Upper lobe of right lung (tissue), 1 donor: ENCODE measurements around the gene TRIM49D1. TPM values are rescaled to one million over a fixed set of nuclear protein-coding genes. Genes with fewer than 3 reads are reported as not detected.
A peak's percentile ranks its signal among the peaks of the same experiment; 100 is the strongest.
"Not testable (repeated sequence)": the region's sequence is repeated elsewhere in the genome, so short reads cannot be mapped to it uniquely, and the experiment has no call there.

Experiments used
- ATAC-seq: fragments of 200-7000 bp; cut with Tn5 transposase; one replicate; pipeline ENCODE4 v1.9.1; 2020; ENCODE audit warnings: mild to moderate bottlenecking, moderate library complexity
- DNase-seq: peaks from one replicate; pipeline ENCODE4 v3.0.0-alpha.2; 2020
- H3K27ac ChIP-seq: fragments of 200-600 bp; one replicate; pipeline ENCODE4 v1.8.0; 2022
- H3K27me3 ChIP-seq: fragments of 200-600 bp; one replicate; pipeline ENCODE4 v1.8.0; 2022; ENCODE audit warnings: mild to moderate bottlenecking
- H3K36me3 ChIP-seq: fragments of 200-600 bp; one replicate; pipeline ENCODE4 v1.8.0; 2022
- H3K4me1 ChIP-seq: fragments of 200-600 bp; one replicate; pipeline ENCODE4 v1.8.0; 2022
- H3K4me3 ChIP-seq: fragments of 200-600 bp; one replicate; pipeline ENCODE4 v1.8.0; 2022; ENCODE audit warnings: mild to moderate bottlenecking
- H3K9me3 ChIP-seq: fragments of 200-600 bp; one replicate; pipeline ENCODE4 v1.8.0; 2022
- CTCF ChIP-seq: fragments of 200-600 bp; IDR thresholded peaks from one replicate; pipeline ENCODE4 v1.8.0; 2022; ENCODE audit warnings: antibody characterized with exemption
- intact Hi-C: fragments of 100-400 bp; cut with DNase I; formaldehyde crosslinking; loops from one replicate; pipeline ENCODE4 v1.11.0; 2022
- long read RNA-seq: library from polyadenylated mRNA; unstranded; transcript quantifications from one replicate; pipeline ENCODE4 v2.0.0, GENCODE V29; 2021
- total RNA-seq: library from RNA; stranded (reverse); fragmentation: NEBNext Ultra II Directional; extraction: Animal tissue kit (Norgen Biotek cat#: 25700); gene quantifications from one replicate; pipeline ENCODE4 v1.2.1, GENCODE V29; 2021
- donor health status: DM: no; HTN: yes; CAD: no; lungs with severe emphysema.

TRIM49D1 gene
- total RNA-seq = not detected
- long read RNA-seq = 0 reads

- no peak for DNase-seq
- H3K4me3 ChIP-seq = no peak within 1 kb of the TSS
- no peaks in the 10 kb centered on the region for H3K27me3 ChIP-seq
- no peaks in the 10 kb centered on the region for H3K9me3 ChIP-seq
- TF ChIP-seq CTCF = no peak
- no peaks in the 10 kb centered on the region for H3K4me1 ChIP-seq
- no peak for ATAC-seq
- no peaks in the 10 kb centered on the region for H3K36me3 ChIP-seq
- no peak within 1 kb of the TSS for H3K27ac ChIP-seq
- intact Hi-C loops = no loop called here
These were observed at the start of gene TRIM49D1 for GRCh38 chr11:89922195-89922660. Gene TRIM49D1 (minus strand): TSS chr11:89922245. CDS start chr11:89917710, 4,535 bp downstream.

- H3K4me3 ChIP-seq, H3K27me3 ChIP-seq, DNase-seq, H3K9me3 ChIP-seq, H3K36me3 ChIP-seq, H3K4me1 ChIP-seq, ATAC-seq, H3K27ac ChIP-seq, intact Hi-C loops: not testable (repeated sequence)
These were observed 43.7 kb upstream of the TRIM49D1 start, which contains the start of gene TRIM64 for GRCh38 chr11:89965737-89966136. Gene TRIM64 (plus strand): TSS chr11:89966037. CDS start chr11:89968504, 2,467 bp downstream.

GRCh38 chr11:89960833-89961232 is 38.8 kb upstream of the TRIM49D1 start:
- H3K9me3 ChIP-seq, H3K27ac ChIP-seq, H3K4me3 ChIP-seq, DNase-seq, H3K36me3 ChIP-seq, H3K4me1 ChIP-seq, H3K27me3 ChIP-seq, ATAC-seq, intact Hi-C loops: not testable (repeated sequence)

- DNase-seq, intact Hi-C loops: not testable (repeated sequence)
These were observed 1.7 kb upstream of the TRIM49D1 start, which contains the start of gene TRIM49D2 for GRCh38 chr11:89923764-89924163. Gene TRIM49D2 (plus strand): TSS chr11:89924064. CDS start chr11:89926762, 2,698 bp downstream.

GRCh38 chr11:89900809-89901208 is 21.2 kb downstream of the TRIM49D1 start:
- H3K9me3 ChIP-seq, H3K4me1 ChIP-seq, intact Hi-C loops, H3K27me3 ChIP-seq, H3K4me3 ChIP-seq, H3K27ac ChIP-seq, H3K36me3 ChIP-seq, DNase-seq: not testable (repeated sequence)
- ATAC-seq = peak; percentile 41

More at GRCh38 chr11:89923764-89924163, 1.7 kb upstream of the TRIM49D1 start, which contains the start of gene TRIM49D2:
- not testable (repeated sequence) for ATAC-seq, H3K27ac ChIP-seq, H3K36me3 ChIP-seq, H3K4me1 ChIP-seq, H3K27me3 ChIP-seq, H3K9me3 ChIP-seq, H3K4me3 ChIP-seq

GRCh38 chr11:89893245-89893644 is 28.8 kb downstream of the TRIM49D1 start:
- ATAC-seq, intact Hi-C loops, H3K4me3 ChIP-seq, H3K27ac ChIP-seq, H3K9me3 ChIP-seq, H3K27me3 ChIP-seq, DNase-seq, H3K4me1 ChIP-seq, H3K36me3 ChIP-seq: not testable (repeated sequence)

- H3K36me3 ChIP-seq, H3K27ac ChIP-seq, DNase-seq, intact Hi-C loops, ATAC-seq, H3K4me3 ChIP-seq, H3K27me3 ChIP-seq, H3K4me1 ChIP-seq, H3K9me3 ChIP-seq: not testable (repeated sequence)
These were observed 44.5 kb downstream of the TRIM49D1 start for GRCh38 chr11:89877511-89877910.

GRCh38 chr11:89872588-89872987 is 49.5 kb downstream of the TRIM49D1 start:
- H3K27ac ChIP-seq, H3K4me3 ChIP-seq, intact Hi-C loops, H3K9me3 ChIP-seq, DNase-seq, ATAC-seq, H3K36me3 ChIP-seq, H3K4me1 ChIP-seq, H3K27me3 ChIP-seq: not testable (repeated sequence)

GRCh38 chr11:89865223-89865622 is 56.8 kb downstream of the TRIM49D1 start:
- H3K9me3 ChIP-seq, H3K27ac ChIP-seq, H3K27me3 ChIP-seq, H3K4me1 ChIP-seq, ATAC-seq, intact Hi-C loops, H3K4me3 ChIP-seq, H3K36me3 ChIP-seq: not testable (repeated sequence)
- peak; percentile 40 for DNase-seq

GRCh38 chr11:89863906-89864704 is 57.9 kb downstream of the TRIM49D1 start:
- H3K4me3 ChIP-seq = peak overlapping the region; percentile 22
- peak; percentile 64 for DNase-seq
- ATAC-seq, H3K27me3 ChIP-seq, H3K9me3 ChIP-seq, H3K36me3 ChIP-seq, H3K4me1 ChIP-seq, H3K27ac ChIP-seq, intact Hi-C loops: not testable (repeated sequence)

Other genes starting within 250 kb of the TRIM49D1 start
- gene TRIM77, start 211.9 kb downstream of the TRIM49D1 start, total RNA-seq = not detected
- gene TRIM49, start 113.7 kb downstream of the TRIM49D1 start, total RNA-seq = not detected
- not detected for gene TRIM64B, start 43.8 kb downstream of the TRIM49D1 start, total RNA-seq
- gene TRIM49D2, start 1.8 kb upstream of the TRIM49D1 start, total RNA-seq = not detected
- gene TRIM64, start 43.8 kb upstream of the TRIM49D1 start, total RNA-seq = not detected
- gene TRIM49C, start 108.9 kb upstream of the TRIM49D1 start, total RNA-seq = not detected
- gene UBTFL1, start 163.7 kb upstream of the TRIM49D1 start, total RNA-seq = not detected
- gene NAALAD2, start 212.4 kb upstream of the TRIM49D1 start, total RNA-seq = 2.6 TPM